OCI-LY3 (cell line): ENCODE measurements around the gene EIPR1.

Experiments
- H2AFZ ChIP-seq: fragments of 200-600, 300-600 bp; shearing (Covaris generic); 2 replicates; pipeline ENCODE4 v1.6.0; 2014; ENCODE audit warnings: antibody characterized with exemption, low read depth, low read length
- H3K27ac ChIP-seq: fragments of 200-600, 300-600 bp; sonication (generic); 2 replicates; pipeline ENCODE4 v1.5.1; 2014; ENCODE audit warnings: mild to moderate bottlenecking, low read length, moderate library complexity, mixed read lengths
- H3K27me3 ChIP-seq: fragments of 200-600, 300-600 bp; sonication (generic); 2 replicates; pipeline ENCODE4 v1.6.1; 2014; ENCODE audit warnings: low read depth, low read length, mixed read lengths
- H3K36me3 ChIP-seq: fragments of 200-600, 300-600 bp; sonication (generic); replicated peaks from 2 replicates; pipeline ENCODE3; 2014; ENCODE audit warnings: low read depth, low read length, mixed read lengths
- H3K4me1 ChIP-seq: fragments of 300-600, 200-600 bp; sonication (generic); 2 replicates; pipeline ENCODE4 v1.6.1; 2014; ENCODE audit warnings: low read length, mixed read lengths
- H3K4me2 ChIP-seq: fragments of 200-600, 300-600 bp; sonication (generic); 2 replicates; pipeline ENCODE4 v1.6.1; 2014; ENCODE audit warnings: low read length, mixed read lengths
- H3K4me3 ChIP-seq: fragments of 300-600, 200-600 bp; sonication (generic); 2 replicates; pipeline ENCODE4 v1.5.1; 2014; ENCODE audit warnings: antibody characterized with exemption, mild to moderate bottlenecking, low read length, moderate library complexity
- H3K79me2 ChIP-seq: fragments of 300-600, 200-600 bp; shearing (Covaris generic); 2 replicates; pipeline ENCODE4 v1.6.1; 2014; ENCODE audit warnings: mild to moderate bottlenecking, low read length, mixed read lengths
- H3K9ac ChIP-seq: fragments of 300-600, 200-600 bp; shearing (Covaris generic); 2 replicates; pipeline ENCODE4 v1.6.0; 2014; ENCODE audit warnings: mild to moderate bottlenecking, low read length, moderate library complexity
- H3K9me3 ChIP-seq: fragments of 200-600, 300-600 bp; shearing (Covaris generic); 2 replicates; pipeline ENCODE4 v1.6.1; 2014; ENCODE audit warnings: low read length, mixed read lengths; ENCODE audit not compliant: insufficient read depth
- H4K20me1 ChIP-seq: fragments of 200-600, 300-600 bp; sonication (generic); 2 replicates; pipeline ENCODE4 v1.6.1; 2016; ENCODE audit warnings: low read length, mixed read lengths; ENCODE audit not compliant: insufficient read depth
- EZH2phosphoT487 ChIP-seq: fragments of 200-600 bp; shearing (Covaris generic); IDR thresholded peaks from 2 replicates; pipeline ENCODE4 v1.6.1; 2018; ENCODE audit warnings: antibody characterized with exemption, mixed run types, low read depth
- TF ChIP-seq, protein P1 (sequence below): fragments of 200-600, 300-600 bp; sonication (generic); IDR thresholded peaks from 2 replicates; pipeline ENCODE4 v1.5.1; 2014; ENCODE audit warnings: antibody characterized with exemption, low read length, low read depth

Gene EIPR1

DNA sequence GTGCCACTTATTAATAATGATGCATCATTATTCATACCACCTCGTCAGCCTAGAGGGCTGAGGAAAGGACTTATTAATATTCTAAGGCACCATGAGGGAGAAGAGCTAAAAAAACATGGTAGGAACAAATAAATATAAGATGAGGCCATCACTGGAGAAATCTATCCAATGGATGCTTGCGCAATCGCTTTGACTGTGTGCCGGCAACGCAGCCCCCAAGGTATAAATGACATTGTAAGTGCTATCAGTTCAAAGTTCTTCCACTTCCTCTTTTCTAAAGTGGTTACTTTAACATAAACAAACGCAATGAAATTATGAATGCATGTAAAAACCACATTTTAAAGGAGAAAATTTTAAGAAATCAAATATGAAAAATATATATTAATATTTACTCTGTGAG, 164.6 kb downstream of the EIPR1 start:
- H3K9me3 ChIP-seq: no peaks in the 10 kb centered on the region
- H3K79me2 ChIP-seq: no peaks in the 10 kb centered on the region
- no peak overlapping the region for H3K4me2 ChIP-seq
- H3K9ac ChIP-seq: no peak overlapping the region
- no peaks in the 10 kb centered on the region for H4K20me1 ChIP-seq
- no peak for TF ChIP-seq EZH2phosphoT487
- TF ChIP-seq, protein P1, sequence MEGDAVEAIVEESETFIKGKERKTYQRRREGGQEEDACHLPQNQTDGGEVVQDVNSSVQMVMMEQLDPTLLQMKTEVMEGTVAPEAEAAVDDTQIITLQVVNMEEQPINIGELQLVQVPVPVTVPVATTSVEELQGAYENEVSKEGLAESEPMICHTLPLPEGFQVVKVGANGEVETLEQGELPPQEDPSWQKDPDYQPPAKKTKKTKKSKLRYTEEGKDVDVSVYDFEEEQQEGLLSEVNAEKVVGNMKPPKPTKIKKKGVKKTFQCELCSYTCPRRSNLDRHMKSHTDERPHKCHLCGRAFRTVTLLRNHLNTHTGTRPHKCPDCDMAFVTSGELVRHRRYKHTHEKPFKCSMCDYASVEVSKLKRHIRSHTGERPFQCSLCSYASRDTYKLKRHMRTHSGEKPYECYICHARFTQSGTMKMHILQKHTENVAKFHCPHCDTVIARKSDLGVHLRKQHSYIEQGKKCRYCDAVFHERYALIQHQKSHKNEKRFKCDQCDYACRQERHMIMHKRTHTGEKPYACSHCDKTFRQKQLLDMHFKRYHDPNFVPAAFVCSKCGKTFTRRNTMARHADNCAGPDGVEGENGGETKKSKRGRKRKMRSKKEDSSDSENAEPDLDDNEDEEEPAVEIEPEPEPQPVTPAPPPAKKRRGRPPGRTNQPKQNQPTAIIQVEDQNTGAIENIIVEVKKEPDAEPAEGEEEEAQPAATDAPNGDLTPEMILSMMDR: no peak
- no peak overlapping the region for H3K4me3 ChIP-seq
- H3K4me1 ChIP-seq: no peaks in the 10 kb centered on the region
- H3K27me3 ChIP-seq: no peaks in the 10 kb centered on the region
- H3K36me3 ChIP-seq: no peaks in the 10 kb centered on the region
- no peak overlapping the region for H2AFZ ChIP-seq
- no peak overlapping the region for H3K27ac ChIP-seq

DNA sequence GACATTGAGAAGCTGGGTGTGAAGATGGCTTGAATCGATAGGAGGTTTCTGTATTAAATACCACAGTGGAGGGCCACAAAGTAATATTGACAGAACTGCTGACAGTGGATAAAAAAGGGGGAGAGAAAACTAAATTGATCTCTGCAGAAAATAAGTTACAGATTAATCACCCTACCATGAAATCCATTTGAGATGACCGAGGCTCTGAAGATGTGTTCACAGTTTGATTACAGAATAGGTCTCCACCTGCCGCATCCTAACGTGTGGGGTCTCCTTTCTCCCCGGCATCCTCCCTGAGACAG, 165.6 kb downstream of the EIPR1 start:
- no peak overlapping the region for H3K27ac ChIP-seq
- H3K4me2 ChIP-seq: no peak overlapping the region
- no peaks in the 10 kb centered on the region for H3K79me2 ChIP-seq
- H3K9ac ChIP-seq: no peak overlapping the region
- no peaks in the 10 kb centered on the region for H3K36me3 ChIP-seq
- H3K4me1 ChIP-seq: no peaks in the 10 kb centered on the region
- no peak overlapping the region for H2AFZ ChIP-seq
- H3K27me3 ChIP-seq: no peaks in the 10 kb centered on the region
- no peak overlapping the region for H3K4me3 ChIP-seq
- H3K9me3 ChIP-seq: no peaks in the 10 kb centered on the region
- no peaks in the 10 kb centered on the region for H4K20me1 ChIP-seq
- TF ChIP-seq, protein P1: no peak
- TF ChIP-seq EZH2phosphoT487: no peak

DNA sequence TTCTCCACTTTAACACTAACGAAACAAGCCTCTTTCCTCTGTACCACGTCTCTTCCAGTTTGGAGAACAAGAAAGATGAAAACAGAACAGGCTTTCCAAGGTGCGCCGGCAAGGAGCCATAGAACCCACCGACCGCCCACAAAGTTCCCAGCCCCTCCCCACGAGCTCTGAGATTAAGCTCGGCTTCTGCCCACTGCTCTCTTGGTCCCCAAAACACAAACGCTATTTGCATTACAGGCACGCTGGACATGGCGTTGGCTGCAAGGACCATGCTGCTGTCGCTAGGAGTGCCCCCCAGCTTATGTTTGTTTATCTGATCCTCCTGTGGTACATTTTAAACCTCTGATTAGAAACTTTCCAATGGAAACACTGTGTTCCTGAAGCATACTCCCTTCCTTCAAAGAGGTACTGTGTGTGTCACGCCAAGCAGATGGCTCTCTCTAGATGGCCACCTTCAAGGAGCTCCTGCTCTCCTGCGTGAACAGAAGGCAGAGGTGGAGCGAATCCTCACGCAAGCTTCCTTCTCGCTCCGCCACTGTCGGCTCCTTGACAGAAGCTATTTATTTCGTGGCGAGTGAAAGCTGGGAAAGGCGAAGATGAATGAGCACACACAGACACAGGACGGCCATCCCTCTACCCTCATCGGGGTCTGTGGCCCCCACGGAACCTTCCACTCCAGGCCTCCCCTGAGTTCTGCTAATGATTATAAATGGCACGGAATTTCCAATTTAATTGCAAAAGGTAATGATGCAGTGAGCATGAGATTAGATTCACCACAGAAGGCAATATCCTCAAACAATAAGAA, 166.2 kb downstream of the EIPR1 start:
- no peaks in the 10 kb centered on the region for H3K36me3 ChIP-seq
- H2AFZ ChIP-seq: no peak overlapping the region
- H3K79me2 ChIP-seq: no peaks in the 10 kb centered on the region
- H3K4me2 ChIP-seq: no peak overlapping the region
- no peak for TF ChIP-seq EZH2phosphoT487
- TF ChIP-seq, protein P1: no peak
- no peaks in the 10 kb centered on the region for H4K20me1 ChIP-seq
- no peak overlapping the region for H3K4me3 ChIP-seq
- no peaks in the 10 kb centered on the region for H3K4me1 ChIP-seq
- no peaks in the 10 kb centered on the region for H3K9me3 ChIP-seq
- H3K27me3 ChIP-seq: no peaks in the 10 kb centered on the region
- no peak overlapping the region for H3K9ac ChIP-seq
- H3K27ac ChIP-seq: no peak overlapping the region

DNA sequence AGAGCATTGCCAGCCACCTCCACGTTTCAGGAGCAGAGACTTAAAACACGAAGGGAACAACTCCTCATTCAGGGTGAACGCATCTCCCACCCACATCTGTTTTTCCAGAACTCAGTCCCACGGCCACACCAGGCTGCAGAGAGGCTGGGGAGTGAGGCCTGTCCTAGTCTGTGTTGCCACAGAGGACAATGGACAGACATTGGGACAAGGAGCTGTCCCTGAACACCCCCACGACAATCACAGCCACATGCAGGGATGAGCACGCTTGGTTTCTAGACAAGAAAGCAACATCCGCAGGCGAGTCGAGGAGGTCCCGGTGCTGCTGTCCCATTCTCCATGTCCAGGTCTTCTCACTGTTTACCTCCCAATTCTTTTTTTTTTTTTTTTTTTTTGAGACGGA, 167.4 kb downstream of the EIPR1 start:
- no peak overlapping the region for H2AFZ ChIP-seq
- H3K4me1 ChIP-seq: no peaks in the 10 kb centered on the region
- H3K27ac ChIP-seq: no peak overlapping the region
- H3K4me3 ChIP-seq: no peak overlapping the region
- H3K4me2 ChIP-seq: no peak overlapping the region
- no peaks in the 10 kb centered on the region for H3K79me2 ChIP-seq
- peaks cover under 1% of the 10 kb centered on the region for H3K36me3 ChIP-seq
- TF ChIP-seq EZH2phosphoT487: no peak
- TF ChIP-seq, protein P1: no peak
- no peaks in the 10 kb centered on the region for H4K20me1 ChIP-seq
- H3K9me3 ChIP-seq: no peaks in the 10 kb centered on the region
- no peaks in the 10 kb centered on the region for H3K27me3 ChIP-seq
- no peak overlapping the region for H3K9ac ChIP-seq
